Liver (tissue), 9 donors: ENCODE results near the gene RINL. TPM values are rescaled to one million over a fixed set of nuclear protein-coding genes. Genes with fewer than 3 reads are reported as not detected.

Experiments used
- DNase-seq: peaks from one replicate; pipeline ENCODE4 v3.0.0-alpha.2; 2017; ENCODE audit warnings: low spot score
- H3K27ac ChIP-seq, 2 donors: one replicate each; pipeline ENCODE4 v1.7.0; 2013; ENCODE audit warnings: inconsistent platforms in 2 of 2, low read length in 2 of 2, control low read depth in 1 of 2, low read depth in 1 of 2, mild to moderate bottlenecking in 1 of 2
- H3K27me3 ChIP-seq, 4 donors: one replicate each; pipeline versions ENCODE4 v1.6.1 to v1.7.0; 2013; ENCODE audit warnings: low read length in 3 of 4, inconsistent platforms in 1 of 4, mild to moderate bottlenecking in 1 of 4, moderate library complexity in 1 of 4; ENCODE audit not compliant: control insufficient read depth in 4 of 4, insufficient read depth in 4 of 4
- H3K36me3 ChIP-seq, 4 donors: one replicate each; pipeline versions ENCODE4 v1.6.1 to v1.7.0; 2013; ENCODE audit warnings: low read length in 3 of 4, mild to moderate bottlenecking in 3 of 4, low read depth in 1 of 4, moderate library complexity in 1 of 4; ENCODE audit not compliant: control insufficient read depth in 4 of 4, insufficient read depth in 3 of 4
- H3K4me1 ChIP-seq, 4 donors: one replicate each; pipeline versions ENCODE4 v1.6.1 to v1.7.0; 2013; ENCODE audit warnings: low read length in 3 of 4, mild to moderate bottlenecking in 3 of 4, moderate library complexity in 1 of 4; ENCODE audit not compliant: control insufficient read depth in 4 of 4, insufficient read depth in 4 of 4
- H3K4me3 ChIP-seq, 3 donors: one replicate each; pipeline versions ENCODE4 v1.6.1 to v1.7.0; 2013; ENCODE audit warnings: low read length in 3 of 3, control low read depth in 1 of 3, low read depth in 1 of 3, mild to moderate bottlenecking in 1 of 3
- H3K9ac ChIP-seq, 2 donors: one replicate each; pipeline ENCODE4 v1.7.0; 2013; ENCODE audit warnings: low read length in 2 of 2, mild to moderate bottlenecking in 2 of 2, moderate library complexity in 2 of 2, control low read depth in 1 of 2, low read depth in 1 of 2
- H3K9me3 ChIP-seq, 4 donors: one replicate each; pipeline versions ENCODE4 v1.6.1 to v1.7.0; 2013; ENCODE audit warnings: low read length in 3 of 4; ENCODE audit not compliant: control insufficient read depth in 4 of 4
- EGR1 ChIP-seq, 2 donors: IDR thresholded peaks; 2 replicates each; pipeline ENCODE4 v1.6.1; 2016 to 2018; ENCODE audit warnings: antibody characterized with exemption in 2 of 2, low read depth in 2 of 2
- FOXA1 ChIP-seq: IDR thresholded peaks from 2 replicates; pipeline ENCODE4 v1.6.1; 2016; ENCODE audit warnings: antibody characterized with exemption
- FOXA2 ChIP-seq: IDR thresholded peaks from 2 replicates; pipeline ENCODE4 v1.6.1; 2016; ENCODE audit warnings: antibody characterized with exemption
- GABPA ChIP-seq, 2 donors: IDR thresholded peaks in 1 of 2; conservative IDR thresholded peaks in 1 of 2; 2 replicates each; pipeline ENCODE4 v1.6.1; 2016; ENCODE audit warnings: antibody characterized with exemption in 2 of 2, mild to moderate bottlenecking in 1 of 2, moderate library complexity in 1 of 2
- HNF4A ChIP-seq, 2 donors: conservative IDR thresholded peaks; 2 replicates each; pipeline ENCODE4 v1.6.1; 2016; ENCODE audit warnings: antibody characterized with exemption in 2 of 2, mild to moderate bottlenecking in 2 of 2
- HNF4G ChIP-seq: IDR thresholded peaks from 2 replicates; pipeline ENCODE4 v1.6.1; 2016; ENCODE audit warnings: antibody characterized with exemption
- RXRA ChIP-seq, 2 donors: IDR thresholded peaks; 2 replicates each; pipeline ENCODE4 v1.6.1; 2017 to 2018; ENCODE audit warnings: antibody characterized with exemption in 2 of 2, mild to moderate bottlenecking in 1 of 2
- SP1 ChIP-seq: IDR thresholded peaks from 2 replicates; pipeline ENCODE4 v1.6.1; 2018; ENCODE audit warnings: antibody characterized with exemption, mild to moderate bottlenecking
- TAF1 ChIP-seq: conservative IDR thresholded peaks from 2 replicates; pipeline ENCODE4 v1.6.1; 2016; ENCODE audit warnings: antibody characterized with exemption, mild to moderate bottlenecking
- YY1 ChIP-seq: IDR thresholded peaks from 2 replicates; pipeline ENCODE4 v1.6.1; 2016; ENCODE audit warnings: antibody characterized with exemption, mild to moderate bottlenecking
- WGBS: extraction: QIAGEN DNeasy Blood & Tissue Kit; methylation state at CpG from one replicate; pipeline ENCODE4 v1.1.7; 2013; 5-methylcytosine and 5-hydroxymethylcytosine counted together
- polyA plus RNA-seq, 2 donors: library from polyadenylated mRNA; stranded (reverse) in 1 of 2; unstranded in 1 of 2; fragments of 200-250 nt in 1 of 2; fragments of >200 nt in 1 of 2; fragmentation: Nextera tagmentation in 1 of 2; extraction: Ambion mirVana in 1 of 2; gene quantifications; one replicate each; pipeline versions ENCODE4 v1.2.1 to v1.2.3, GENCODE V29; 2013 to 2015
- total RNA-seq, 2 donors: library from RNA; depleted of rRNA; stranded (reverse); fragments of >200 nt; gene quantifications; one replicate each; pipeline ENCODE4 v1.2.3, GENCODE V29; 2014
- TF ChIP-seq, protein P1 (sequence below): IDR thresholded peaks from 2 replicates; pipeline ENCODE4 v1.6.1; 2016; ENCODE audit warnings: antibody characterized with exemption
- TF ChIP-seq, protein P2 (sequence below): IDR thresholded peaks from 2 replicates; pipeline ENCODE4 v1.6.1; 2016; ENCODE audit warnings: antibody characterized with exemption, mild to moderate bottlenecking
- TF ChIP-seq, protein P3 (sequence below): fragments of 150-350 bp; IDR thresholded peaks from 2 replicates; pipeline ENCODE4 v1.5.1; 2017; ENCODE audit warnings: improper control_type of control experiment, low read depth, low read length; ENCODE audit not compliant: missing input control
- TF ChIP-seq, protein P4 (sequence below): IDR thresholded peaks from 2 replicates; pipeline ENCODE4 v1.6.1; 2016; ENCODE audit warnings: antibody characterized with exemption
- donor health status: healthy.
- donor health status: healthy.
- donor health status: healthy.
- donor health status: healthy.
- donor health status: healthy.

RINL gene
- total and polyA plus RNA-seq, 4 donors = 4.9 to 8.7 (median 5.5) TPM

DNA sequence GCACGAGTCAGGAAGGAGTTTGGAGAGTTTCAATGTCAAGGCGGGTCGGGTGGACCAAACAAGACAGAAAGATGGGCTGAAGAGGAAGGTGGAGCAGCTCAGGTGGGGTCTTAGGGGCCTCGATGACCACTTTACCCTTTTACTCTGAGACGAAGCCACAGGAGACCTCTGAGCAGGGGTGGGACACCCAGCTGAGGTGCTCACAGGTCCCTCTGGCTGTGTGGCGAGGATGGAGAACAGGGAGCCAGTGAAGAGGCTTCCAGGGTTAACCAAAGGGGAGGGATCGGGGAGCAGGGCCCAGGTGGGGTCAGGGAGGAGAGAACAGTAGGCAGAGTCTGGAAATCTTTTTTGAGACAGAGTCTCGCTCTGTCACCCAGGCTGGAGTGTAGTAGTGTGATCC is 35.9 kb upstream of the RINL start:
- H3K27ac ChIP-seq = no peak overlapping the region
- TF ChIP-seq, protein P1, sequence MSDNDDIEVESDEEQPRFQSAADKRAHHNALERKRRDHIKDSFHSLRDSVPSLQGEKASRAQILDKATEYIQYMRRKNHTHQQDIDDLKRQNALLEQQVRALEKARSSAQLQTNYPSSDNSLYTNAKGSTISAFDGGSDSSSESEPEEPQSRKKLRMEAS = no peak
- no peak for TF ChIP-seq GABPA (IDR thresholded peaks at IDR 0.05 in 1 of 2, conservative IDR thresholded peaks at IDR 0.05 in 1 of 2)
- TF ChIP-seq HNF4A (conservative IDR thresholded peaks at IDR 0.05) = no peak
- 98% methylated on average over 8 of the region's 8 CpGs for WGBS
- DNase-seq = no peak
- no peak overlapping the region for H3K4me3 ChIP-seq
- H3K27me3 ChIP-seq = no peaks in the 10 kb centered on the region
- H3K9ac ChIP-seq = no peak overlapping the region
- peaks cover under 1 to 11% (median 2%) of the 10 kb centered on the region in 4 donors for H3K36me3 ChIP-seq
- no peaks in the 10 kb centered on the region for H3K9me3 ChIP-seq
- H3K4me1 ChIP-seq = no peaks in the 10 kb centered on the region

DNA sequence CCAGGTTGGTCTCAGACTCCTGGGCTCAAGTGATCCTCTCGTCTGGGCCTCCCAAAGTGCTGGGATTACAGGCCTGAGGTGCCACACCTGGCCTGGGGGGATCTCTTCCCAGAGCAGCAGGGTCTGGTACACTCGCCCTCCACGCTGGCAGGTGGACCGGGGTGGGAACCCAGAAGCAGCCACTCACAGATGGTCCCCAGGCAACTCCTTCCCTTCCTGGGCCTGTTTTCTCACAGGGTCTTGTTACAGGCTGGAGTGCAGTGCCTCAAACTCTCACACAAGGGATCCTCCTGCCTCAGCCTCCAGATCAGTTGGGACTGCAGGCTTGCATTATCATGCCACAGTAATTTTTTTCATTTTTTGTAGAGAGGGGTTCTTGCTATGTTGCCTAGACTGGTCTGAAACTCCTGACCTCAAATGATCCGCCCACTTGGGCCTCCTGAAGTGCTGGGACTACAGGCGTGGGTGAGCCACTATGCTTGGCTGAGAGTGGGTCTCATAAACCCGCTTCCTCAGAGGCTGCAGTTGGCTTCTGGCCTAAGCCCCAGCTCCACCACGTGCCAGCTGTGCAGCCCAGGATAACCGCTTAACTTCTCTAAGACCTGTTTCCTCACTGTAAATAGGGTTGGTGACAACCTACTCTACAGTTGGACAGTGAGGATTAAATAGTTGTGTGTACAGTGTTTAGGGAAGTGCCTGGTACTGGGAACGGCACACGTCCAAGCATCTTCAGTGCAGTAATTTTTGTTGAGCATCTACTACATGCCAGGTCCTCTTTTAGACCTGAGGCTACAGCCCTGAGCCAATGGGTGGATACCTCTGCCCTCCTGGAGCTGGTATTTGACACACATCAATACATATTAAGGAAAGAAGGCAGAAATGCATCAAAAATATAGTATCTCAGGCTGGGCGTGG is 34.8 kb upstream of the RINL start:
- Histone ChIP-seq H3K4me3 (no peak overlapping the region), H3K9ac (no peak overlapping the region), H3K4me1 (no peaks in the 10 kb centered on the region), H3K36me3 (peaks cover 3 to 13% (median 4%) of the 10 kb centered on the region in 4 donors), H3K9me3 (no peaks in the 10 kb centered on the region), H3K27ac (no peak overlapping the region), H3K27me3 (no peaks in the 10 kb centered on the region)
- 87% methylated on average over 12 of the region's 12 CpGs for WGBS
- TF ChIP-seq FOXA2 (no peak), SP1 (no peak), HNF4G (no peak), TAF1 (no peak), EGR1 (IDR thresholded peaks at IDR 0.05; ENCODE audit: low read depth in 2 of 2) (no peak), FOXA1 (no peak), HNF4A (conservative IDR thresholded peaks at IDR 0.05) (no peak), RXRA (IDR thresholded peaks at IDR 0.05) (no peak), YY1 (no peak)
- TF ChIP-seq, protein P2, sequence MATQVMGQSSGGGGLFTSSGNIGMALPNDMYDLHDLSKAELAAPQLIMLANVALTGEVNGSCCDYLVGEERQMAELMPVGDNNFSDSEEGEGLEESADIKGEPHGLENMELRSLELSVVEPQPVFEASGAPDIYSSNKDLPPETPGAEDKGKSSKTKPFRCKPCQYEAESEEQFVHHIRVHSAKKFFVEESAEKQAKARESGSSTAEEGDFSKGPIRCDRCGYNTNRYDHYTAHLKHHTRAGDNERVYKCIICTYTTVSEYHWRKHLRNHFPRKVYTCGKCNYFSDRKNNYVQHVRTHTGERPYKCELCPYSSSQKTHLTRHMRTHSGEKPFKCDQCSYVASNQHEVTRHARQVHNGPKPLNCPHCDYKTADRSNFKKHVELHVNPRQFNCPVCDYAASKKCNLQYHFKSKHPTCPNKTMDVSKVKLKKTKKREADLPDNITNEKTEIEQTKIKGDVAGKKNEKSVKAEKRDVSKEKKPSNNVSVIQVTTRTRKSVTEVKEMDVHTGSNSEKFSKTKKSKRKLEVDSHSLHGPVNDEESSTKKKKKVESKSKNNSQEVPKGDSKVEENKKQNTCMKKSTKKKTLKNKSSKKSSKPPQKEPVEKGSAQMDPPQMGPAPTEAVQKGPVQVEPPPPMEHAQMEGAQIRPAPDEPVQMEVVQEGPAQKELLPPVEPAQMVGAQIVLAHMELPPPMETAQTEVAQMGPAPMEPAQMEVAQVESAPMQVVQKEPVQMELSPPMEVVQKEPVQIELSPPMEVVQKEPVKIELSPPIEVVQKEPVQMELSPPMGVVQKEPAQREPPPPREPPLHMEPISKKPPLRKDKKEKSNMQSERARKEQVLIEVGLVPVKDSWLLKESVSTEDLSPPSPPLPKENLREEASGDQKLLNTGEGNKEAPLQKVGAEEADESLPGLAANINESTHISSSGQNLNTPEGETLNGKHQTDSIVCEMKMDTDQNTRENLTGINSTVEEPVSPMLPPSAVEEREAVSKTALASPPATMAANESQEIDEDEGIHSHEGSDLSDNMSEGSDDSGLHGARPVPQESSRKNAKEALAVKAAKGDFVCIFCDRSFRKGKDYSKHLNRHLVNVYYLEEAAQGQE = no peak
- TF ChIP-seq, protein P1 = no peak
- TF ChIP-seq, protein P3, sequence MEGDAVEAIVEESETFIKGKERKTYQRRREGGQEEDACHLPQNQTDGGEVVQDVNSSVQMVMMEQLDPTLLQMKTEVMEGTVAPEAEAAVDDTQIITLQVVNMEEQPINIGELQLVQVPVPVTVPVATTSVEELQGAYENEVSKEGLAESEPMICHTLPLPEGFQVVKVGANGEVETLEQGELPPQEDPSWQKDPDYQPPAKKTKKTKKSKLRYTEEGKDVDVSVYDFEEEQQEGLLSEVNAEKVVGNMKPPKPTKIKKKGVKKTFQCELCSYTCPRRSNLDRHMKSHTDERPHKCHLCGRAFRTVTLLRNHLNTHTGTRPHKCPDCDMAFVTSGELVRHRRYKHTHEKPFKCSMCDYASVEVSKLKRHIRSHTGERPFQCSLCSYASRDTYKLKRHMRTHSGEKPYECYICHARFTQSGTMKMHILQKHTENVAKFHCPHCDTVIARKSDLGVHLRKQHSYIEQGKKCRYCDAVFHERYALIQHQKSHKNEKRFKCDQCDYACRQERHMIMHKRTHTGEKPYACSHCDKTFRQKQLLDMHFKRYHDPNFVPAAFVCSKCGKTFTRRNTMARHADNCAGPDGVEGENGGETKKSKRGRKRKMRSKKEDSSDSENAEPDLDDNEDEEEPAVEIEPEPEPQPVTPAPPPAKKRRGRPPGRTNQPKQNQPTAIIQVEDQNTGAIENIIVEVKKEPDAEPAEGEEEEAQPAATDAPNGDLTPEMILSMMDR = no peak
- TF ChIP-seq, protein P4, sequence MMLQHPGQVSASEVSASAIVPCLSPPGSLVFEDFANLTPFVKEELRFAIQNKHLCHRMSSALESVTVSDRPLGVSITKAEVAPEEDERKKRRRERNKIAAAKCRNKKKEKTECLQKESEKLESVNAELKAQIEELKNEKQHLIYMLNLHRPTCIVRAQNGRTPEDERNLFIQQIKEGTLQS = no peak
- no peak for DNase-seq
